Measurements from ENCODE around the gene FKBP6.
"Not testable (repeated sequence)": the region's sequence is repeated elsewhere in the genome, so short reads cannot be mapped to it uniquely, and the experiment has no call there.

GRCh38 chr7:73318656-73319204, 9.2 kb upstream of the FKBP6 start:
- TF ChIP-seq CTCF, POLR2A (IDR thresholded peaks at IDR 0.05): not testable (repeated sequence)
